ENCODE measurements around the gene ARHGAP31.
"Not testable (repeated sequence)": the region's sequence is repeated elsewhere in the genome, so short reads cannot be mapped to it uniquely, and the experiment has no call there.

Gene ARHGAP31

DNA sequence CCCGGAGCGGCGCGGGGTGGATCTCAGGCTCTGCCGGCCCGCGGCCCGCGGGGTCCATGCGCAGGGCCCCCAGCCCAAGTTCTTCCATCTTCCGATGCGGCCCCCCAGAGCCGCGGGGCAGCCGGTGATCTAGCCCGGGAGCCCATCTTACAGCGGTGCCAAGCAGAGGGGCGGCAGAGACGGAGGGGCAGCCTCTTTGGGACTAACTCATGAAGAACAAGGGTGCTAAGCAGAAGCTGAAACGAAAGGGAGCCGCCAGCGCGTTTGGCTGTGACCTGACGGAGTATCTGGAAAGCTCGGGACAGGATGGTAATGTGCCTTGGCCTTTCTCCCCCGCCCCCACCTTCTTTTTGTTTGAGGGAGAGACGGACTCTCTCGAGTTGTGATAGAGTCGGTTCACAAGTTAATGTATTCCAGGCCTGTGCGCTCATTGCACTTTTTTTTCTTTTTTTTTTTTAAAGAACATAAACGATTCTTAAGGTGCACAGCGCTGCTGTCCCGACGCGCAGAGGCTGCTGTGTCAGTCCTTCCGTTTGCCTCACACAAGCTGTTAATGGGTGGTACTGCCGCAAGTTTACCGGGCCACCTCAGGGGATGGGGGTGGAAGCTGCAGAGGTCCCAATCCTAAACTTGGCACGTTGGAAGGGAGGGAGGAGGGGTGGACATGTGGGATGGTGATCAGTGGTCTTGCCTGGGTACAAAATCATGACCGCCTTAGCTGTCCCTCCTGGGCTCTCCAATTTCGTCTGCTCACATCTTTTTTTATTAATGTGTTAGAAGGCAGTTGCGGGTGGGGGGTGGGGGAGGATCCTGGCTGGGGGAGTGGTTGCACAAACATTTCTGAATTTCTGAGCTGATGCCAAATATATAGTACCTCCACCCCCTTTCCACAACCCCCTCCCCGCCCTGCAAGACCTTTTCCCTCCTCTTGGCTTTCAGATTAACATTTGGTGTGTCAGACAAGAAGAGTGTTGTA, 801 bp downstream of the ARHGAP31 start:
- peak; percentile 68 for DNase-seq

DNA sequence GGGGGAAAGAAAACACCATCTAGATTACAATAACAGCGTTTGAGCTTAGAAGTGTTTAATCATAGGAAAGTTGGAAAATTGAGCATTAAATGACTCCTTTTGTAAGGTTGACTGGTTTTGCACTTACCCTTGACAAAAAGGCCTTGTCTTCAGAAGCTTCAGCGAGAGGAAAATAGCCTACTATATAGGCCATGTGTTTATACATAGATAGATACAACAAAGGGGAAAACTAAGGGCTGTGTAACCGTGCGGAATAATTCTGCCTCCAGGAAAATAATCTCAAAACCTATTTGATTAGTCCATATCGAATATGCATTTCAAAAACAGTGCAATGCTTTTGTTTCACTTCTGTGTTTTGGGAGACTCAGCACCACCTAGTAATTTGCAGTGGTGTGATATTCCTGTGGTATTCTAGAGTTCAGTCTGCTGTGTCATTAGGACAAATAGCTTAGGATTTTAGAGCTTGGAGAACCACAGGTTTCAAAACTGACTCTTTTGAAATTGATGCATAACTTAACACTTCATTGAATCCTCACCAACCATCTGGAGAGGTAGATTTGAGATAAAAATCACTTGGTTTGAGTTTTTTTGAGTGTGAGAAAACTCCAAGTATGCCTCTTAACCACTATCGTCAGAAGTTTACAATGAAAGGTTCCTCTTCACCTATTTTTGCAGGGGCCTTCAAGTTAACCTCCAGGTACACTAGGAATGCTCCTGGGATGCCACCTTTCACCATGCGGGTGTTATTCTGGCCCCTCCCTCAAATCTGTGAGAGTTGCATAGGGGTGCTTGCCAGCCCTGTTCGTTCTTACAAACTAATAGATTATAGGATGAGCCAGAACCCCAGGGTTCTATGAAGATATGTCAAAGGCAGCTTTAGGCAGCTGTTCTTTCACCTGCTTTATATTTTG, 1.9 kb downstream of the ARHGAP31 start:
- no peak for DNase-seq

DNA sequence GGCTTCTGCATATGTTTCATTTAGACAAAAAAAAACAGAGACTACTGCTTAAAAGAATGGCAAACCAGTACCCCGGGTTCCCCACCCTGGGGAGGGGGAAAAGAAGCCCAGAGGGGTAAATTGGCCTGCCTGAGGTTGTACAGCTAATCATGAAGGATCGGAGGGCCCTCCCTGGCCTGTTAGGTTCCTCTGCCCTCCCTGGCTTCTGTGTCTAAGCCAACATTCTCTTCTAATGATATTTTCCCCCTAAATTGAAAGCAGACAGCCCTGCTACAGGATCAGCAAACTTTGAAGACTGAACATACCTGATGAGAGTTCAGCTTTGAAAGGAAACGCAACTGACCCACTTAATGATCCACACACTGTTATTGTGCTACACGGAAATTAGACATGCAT, 2.5 kb downstream of the ARHGAP31 start:
- no peak for DNase-seq

DNA sequence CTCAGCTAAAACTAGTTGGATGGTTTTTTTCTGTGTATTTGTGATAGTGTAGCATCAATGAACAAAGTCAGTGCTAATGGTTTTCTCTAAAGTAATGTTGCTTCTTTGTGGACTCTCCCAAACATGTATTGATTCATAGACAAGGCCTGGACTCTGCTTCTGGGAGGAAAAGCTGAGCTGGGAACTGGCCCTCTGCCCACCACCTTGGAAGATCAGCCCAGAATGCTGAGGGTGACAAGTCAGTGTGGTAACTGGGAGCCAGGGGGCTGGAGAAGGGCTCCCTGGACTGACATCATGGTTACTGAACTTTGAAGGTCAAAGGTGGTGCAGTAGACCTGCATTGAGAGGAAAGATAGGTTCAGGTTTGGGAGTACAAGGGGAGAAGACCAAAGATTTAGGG, 3.0 kb downstream of the ARHGAP31 start:
- no peak for DNase-seq

DNA sequence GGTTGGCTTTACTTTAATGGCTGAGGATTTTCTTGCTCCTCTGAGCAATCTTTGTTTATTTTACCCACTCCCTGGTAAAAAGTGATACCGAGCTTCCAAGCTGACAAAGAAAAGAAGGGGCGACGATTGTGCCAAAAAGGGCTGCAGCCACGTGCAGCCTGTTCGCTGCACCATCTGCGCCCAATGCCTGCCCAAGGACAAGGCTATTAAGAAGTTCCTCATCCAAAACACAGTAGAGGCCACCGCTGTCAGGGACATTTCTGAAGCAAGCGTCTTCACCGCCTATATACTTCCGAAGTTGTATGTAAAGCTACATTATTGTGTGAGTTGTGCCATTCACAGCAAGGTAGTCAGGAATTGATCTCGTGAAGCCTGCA, 4.4 kb downstream of the ARHGAP31 start:
- no peak for DNase-seq

DNA sequence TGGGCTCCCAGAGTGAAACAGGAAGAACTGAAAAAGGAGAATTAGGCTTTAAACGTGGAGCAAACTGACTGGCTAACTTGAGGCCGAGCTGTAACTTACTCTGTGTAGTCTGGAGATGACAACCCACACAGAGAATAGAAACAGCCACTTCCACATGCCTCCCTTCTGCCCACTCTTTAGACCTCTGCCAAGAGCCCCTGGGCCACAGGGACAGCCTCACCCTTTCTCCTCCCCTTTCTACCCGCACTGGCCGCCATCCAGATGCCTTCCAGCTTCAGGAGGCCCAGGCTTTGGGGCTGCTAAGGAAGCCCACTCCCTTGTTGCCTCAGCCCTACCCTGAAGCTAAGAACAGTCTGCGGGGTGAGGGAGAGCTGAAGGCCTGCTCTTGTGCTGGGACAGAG, 6.8 kb downstream of the ARHGAP31 start:
- no peak for DNase-seq

DNA sequence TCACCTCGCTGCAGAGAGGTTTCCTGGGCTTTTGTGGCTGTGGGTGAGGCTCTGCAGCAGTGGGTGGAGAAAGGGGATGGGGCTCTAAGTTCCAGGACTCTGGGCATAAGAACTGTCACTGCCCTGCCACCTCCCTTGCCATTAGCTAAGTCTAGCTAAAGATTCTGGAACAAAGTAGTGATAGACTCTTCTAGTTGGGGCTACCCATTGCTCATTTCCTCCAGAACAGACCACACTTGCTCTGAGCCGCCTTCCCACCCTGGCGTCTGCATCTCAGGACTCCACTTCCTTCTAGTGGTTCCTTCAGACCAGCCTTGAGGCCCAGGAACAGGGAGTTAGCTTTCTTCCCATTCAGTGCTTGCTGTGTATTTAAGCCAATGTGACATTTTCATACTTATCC, 7.5 kb downstream of the ARHGAP31 start:
- no peak for DNase-seq

DNA sequence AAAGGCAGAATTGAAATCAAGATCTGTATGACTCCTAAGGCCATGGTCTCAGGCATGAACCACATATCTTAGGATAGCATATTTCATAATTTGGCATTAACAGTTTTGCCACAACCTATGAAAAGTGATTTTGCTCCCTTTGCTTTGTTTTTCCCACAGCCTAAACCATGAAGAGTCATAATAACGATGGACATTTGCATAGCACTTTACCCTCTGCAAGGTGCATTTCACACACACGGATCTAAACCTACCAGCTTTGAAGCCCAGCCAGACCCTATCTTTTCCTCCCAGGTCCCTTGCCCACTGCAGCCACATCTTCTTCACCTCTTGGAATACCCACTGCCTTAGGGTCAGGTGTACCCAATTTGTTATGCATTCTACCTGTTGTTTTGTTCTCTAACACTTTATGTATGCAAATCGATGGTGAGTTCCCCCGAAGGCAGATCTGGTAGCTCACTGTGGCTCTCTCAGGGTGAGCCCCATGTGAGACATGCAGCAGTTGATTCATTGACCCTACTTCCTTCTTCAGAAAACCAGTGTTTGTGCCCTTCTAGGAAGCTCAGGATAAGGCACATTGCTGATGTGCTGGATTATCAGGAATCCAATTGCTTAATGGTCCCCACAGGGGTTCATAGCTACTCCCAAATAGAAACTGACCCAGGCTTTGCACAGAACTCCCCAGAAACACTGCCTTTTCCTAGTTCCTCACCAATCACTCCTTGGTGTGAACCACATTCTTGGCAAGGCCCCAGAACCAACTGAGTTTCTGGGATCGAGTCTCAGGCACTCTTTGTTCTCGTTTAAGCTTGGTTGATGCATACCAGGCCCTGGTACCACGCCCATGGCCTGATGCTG, 8.7 kb downstream of the ARHGAP31 start:
- DNase-seq = no peak

DNA sequence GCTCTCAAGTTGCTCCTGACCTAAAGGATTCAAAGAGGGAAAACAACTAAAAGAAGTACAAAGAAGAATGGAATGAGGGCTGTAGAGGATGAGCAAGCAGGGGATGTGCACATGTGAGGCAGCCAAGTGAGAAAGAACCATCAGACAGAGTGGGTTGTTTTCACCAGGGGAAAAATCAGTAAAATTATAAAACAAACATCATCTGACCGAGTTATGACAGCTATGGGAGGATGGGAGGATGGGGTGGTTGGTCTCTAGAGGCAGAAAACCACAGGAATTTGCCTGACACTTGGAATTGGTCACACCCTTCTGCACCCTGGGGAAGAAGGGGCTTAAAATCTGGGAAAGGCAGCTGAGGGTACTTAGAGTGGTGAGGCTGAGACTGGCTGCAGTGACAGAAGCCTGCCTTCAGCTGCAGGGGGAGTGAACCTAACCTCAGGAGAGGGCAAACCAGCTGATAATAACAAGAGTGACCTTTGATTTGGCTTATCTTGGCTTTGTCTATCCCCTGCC, 10.1 kb downstream of the ARHGAP31 start:
- no peak for DNase-seq

DNA sequence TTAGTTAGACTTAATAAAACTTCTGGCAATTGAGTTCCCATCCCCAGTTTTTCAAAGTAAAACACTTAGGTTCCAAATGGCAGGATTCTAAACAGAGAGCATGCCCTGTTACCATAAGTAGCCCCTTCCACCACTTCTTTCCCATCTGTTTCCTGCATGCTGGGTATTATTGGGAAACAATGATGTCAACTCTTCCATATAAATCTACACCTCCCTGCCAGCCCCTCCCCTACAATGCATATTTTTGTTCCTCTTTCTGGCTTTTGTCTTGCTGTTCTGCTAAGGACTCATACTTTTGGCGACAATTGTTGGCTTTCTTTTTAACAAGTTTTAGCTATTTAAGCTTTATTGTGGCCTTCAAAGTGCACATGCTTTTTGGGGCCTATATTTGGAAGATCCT, 11.1 kb downstream of the ARHGAP31 start:
- DNase-seq = no peak

DNA sequence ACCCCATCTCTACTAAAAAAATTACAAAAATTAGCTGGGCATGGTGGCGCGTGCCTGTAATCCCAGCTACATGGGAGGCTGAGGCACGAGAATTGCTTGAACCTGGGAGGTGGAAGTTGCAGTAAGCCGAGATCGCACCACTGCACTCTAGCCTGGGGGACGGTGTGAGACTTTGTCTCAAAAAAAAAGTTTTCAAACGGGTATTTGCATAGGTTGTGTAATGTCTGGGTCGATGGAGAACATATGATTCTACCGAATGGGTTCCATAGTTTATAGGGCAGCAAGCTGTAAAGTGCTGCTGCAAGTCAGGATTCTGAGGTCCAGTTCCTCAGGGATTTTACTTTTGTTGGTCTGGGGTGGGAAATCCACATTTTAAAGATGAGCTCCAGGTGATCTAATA, 12.2 kb downstream of the ARHGAP31 start:
- DNase-seq = not testable (repeated sequence)

DNA sequence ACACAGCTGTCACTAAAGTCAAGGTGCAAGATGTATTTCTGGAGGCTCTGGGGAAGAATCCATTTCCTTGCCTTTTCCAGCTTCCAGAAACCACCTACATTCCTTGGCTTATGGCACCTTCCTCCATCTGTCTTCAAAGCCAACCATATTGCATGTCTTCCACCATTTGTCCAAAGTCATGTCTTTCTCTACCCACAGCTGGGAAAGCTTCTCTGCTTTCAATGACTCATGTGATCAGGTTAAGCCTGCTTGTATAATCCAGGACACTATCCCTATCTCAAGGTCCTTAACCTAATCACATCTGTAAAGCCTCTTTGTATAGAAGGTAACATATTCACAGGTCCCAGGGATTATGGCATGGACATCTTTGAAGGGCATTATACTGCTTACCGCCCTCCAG, 14.2 kb downstream of the ARHGAP31 start:
- no peak for DNase-seq

DNA sequence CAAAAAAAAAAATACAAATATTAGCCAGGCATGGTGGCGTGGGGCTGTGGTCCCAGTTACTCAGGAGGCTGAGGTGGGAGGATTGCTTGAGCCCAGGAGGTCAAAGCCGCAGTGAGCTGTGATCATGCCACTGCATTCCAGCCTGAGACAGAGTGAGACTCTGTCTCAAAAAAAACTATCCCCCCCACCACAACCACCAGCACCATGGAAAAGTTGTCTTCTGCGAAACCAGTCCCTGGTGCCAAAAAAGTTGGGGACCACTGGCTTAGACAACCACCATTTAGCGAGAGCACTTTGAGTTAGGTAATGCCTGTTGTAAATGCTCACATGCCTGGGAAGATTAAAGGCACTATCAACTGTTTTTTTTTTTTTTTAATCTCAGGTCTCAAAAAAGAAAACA, 15.4 kb downstream of the ARHGAP31 start:
- DNase-seq = no peak

DNA sequence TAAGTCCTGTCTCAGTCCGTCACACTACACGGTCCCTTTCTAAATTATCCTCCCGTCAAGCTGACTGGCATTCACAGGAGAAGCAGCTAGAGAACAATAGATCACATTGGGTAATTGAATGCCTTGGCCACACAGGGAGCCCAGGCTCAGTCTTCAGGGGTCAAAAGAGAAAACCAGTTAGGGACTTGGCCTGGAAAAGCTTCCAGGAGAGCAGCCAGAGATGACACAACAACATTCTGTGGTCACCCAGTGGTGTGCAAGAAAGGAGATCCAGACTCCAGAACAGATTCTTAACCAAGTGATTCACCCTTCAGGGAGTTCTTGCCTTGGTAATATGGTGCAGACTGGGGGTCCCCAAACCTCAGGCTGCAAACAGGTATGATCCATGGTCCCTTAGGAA, 15.9 kb downstream of the ARHGAP31 start:
- DNase-seq = no peak

DNA sequence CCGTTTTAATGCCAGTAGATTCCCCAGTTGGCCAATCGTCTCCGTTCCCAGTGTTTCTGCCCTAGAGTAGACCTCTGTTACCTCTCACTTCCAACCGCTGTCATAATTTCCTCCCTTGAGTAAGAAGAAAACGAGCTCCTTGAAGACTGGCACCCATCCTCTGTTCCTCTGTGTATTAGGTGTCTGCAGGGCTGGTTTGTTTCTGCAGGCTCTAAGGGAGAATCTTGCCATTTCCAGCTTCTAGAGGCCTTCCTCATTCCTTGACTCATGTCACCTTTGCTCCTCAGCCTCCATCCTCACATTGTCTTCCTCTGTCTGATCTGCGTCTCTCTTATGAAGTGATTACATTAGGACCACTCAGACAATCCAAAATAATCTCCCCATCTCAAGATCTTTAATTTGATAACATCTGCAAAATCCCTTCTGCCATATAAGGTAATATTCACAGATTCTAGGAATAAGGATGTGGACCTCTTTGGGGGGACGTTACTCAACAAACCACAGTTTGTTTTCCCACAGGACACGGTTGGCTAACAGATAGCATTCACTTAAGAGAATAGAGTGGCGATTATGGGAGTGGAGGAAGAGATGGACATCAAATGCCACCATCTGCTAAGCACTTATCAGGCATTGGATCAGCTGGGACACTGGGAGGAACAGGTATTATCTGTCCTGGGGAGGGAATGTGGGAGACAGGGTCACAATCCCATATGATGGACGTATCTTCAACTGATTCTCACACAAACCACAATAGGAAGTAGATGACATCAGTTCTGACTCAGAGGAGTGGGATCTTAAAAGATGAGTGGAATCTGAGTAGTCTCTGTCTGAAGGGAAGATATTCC, 17.1 kb downstream of the ARHGAP31 start:
- DNase-seq = no peak

DNA sequence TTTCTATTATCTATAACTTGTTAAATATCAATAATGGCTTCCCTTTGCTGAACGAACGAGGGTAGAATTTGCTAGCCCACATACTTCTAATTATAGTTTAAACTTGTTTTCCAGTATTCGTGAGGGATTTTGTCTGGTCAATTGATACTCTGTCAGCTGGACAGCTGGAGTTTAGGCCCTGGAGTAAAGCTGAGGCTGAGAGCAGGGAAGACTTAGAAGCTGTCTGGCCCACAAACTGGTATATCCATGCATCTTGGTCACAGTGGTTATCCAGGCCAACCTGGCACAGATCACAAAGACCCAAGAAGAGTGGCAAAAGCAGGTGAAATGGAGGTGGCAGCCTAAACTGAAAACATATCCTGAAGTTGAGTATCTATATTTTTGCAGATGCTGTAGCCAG, 19.3 kb downstream of the ARHGAP31 start:
- no peak for DNase-seq

DNA sequence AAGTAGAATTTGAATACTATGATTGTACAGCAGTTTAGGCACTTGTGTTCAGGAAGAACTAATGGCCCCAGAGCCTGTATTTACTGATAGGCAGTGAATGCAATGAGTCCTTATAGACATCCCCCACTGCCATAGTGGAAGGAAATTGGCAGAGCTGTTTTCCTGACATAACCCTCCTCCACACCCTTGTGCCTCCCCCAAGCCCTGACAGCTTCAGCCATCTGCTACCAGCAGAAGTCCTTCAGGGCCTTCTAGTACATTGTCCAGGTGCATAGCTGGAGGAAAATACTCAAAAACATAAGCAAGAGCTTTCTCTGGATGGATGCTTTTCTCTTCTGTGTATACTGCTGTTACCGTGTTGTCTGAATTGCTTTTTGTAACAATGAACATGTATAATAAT, 20.6 kb downstream of the ARHGAP31 start:
- DNase-seq = no peak

DNA sequence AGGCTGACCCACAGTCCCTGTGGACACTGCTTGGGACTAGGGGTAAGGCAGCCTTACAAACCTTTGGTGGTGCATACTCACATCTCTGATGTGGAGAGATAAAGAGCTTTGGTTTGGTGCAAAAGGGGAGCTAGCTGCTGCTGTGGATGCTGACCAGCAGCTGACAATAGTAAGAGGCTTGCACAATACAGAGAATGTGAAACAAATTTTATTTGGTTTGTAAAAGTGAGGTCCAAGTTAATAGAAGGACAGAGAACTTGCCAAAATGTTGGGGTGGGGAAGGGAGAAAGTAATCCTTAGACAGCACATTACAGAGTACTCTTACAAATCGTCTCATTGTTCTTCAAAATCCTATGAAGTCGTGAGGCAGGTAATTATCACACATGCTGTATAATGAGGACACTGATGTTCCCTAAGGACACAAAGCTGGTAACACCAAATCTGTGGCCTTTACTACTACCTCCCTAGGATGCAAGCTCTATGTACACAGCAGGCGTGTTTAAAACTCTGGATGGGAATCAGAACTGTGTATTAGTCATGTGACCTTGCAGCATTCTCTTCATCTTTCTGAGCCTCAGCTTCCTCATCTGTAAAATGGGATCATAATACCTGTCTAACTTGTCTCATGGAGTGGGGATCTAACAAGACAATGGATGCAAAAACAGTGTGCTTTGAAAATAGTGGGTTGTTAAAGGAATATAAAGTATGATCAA, 21.6 kb downstream of the ARHGAP31 start:
- DNase-seq = no peak

DNA sequence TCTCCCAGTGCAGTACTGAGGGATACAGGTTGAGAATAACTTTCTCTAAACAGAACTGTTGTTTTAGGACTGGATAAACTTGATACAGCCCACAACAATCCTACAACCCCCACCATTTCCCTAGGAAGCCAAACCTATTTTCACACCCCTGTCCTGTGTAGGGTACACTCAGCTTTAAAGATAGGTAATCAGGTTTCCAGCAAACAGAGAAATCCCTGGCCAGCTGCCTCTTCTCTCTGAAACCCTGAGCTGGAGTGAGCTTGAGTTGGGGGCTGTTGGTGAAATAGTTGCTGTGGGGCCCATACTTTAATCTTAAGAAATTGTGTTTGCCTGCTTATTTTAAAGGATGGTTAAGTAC, 22.1 kb downstream of the ARHGAP31 start:
- DNase-seq = no peak

DNA sequence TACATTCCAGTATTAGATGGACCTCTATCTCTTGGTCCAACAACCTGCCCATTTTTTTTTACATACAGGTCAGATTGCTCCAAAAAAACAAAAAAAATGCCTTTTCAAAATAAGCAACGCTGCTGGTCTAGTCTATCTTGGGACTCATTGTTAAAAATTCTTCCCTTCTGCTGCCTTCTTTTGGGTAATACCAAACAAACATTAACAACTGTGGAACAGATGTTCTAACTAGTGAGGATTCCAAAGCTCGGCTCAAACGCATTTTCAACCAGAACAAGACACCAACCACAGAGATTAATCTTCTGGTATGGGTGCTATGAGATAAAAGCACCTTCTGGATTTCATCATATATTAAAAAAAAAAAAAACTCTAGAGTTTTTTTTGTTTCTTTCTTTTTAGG, 24.7 kb downstream of the ARHGAP31 start:
- no peak for DNase-seq

DNA sequence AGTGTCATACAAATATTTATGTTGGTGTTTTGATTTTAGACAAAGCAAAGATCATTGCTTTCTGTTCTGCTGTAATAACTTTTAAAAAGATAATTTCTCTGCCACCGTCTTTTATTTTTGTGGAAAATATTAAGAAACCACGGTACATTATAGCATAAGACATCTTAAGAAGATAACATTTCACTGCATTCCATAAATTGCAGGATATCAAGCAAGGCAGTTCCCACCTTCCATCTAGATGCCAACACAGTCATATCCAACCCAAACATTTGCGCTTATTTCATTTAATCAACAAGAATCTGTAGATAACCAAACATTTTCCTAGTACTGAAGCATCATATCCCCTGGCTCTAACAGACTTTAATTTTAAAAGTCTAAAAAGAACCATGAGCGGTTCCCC, 25.1 kb downstream of the ARHGAP31 start:
- DNase-seq = no peak
